Stimulated activated CD4-positive, alpha-beta T cell treated with anti-CD3 and anti-CD28 coated beads, Interleukin-1b, Interleukin-23, amount 100 ng/mL, for 24 hours (primary cell): ENCODE data around the gene ABTB2.

ENCODE experiments used
- DNase-seq, 4 experiments: peaks; one replicate each; pipeline ENCODE4 v3.0.0-alpha.2; 2020; ENCODE audit warnings: low read depth in 4 of 4, low spot score in 1 of 4

ABTB2 gene

DNA sequence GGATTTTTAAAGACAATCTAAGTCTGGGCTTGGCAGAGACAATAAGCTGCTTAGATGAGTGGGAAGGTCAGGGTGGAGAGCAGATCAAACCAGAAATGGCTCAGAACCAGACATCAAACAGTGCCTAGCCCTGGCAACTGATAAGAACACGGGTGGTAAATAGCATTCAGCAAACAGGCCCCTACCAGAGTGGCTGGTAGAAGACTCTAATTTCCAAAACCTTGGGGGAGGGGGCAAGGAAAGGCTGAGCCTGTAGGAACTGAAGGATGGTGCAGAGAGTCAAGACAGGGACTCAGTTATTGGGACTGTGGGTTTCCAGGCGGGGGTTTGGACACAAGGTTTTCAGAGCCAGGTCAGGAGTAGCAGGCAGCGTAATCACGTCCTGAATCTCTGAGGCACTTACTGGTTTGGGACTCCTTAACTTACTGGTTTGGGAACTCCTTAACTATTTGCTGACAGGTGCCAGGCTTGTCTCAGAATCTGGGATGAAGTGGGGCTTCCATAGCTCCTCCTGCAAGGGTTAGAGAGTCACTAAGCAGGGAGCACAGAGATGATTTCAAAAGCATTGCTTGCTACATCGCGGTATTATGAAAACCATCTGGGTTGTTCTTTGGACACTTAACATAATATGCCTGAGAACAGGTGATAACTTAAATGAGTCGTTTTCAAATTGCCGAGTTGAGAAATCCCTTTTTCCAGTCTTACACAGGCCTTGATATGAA lies 5.7 kb upstream of the ABTB2 start:
- no peak for DNase-seq

GRCh38 chr11:34360046-34360445 lies 2.2 kb upstream of the ABTB2 start:
- no peak for DNase-seq

GRCh38 chr11:34359548-34359891 lies 1.7 kb upstream of the ABTB2 start:
- no peak for DNase-seq

GRCh38 chr11:34358728-34359547 lies 1.1 kb upstream of the ABTB2 start:
- DNase-seq: peak; percentile 30 to 53 (median 47)

- peak in 1 of 4 experiments; percentile 15 for DNase-seq
Measured at GRCh38 chr11:34358258-34358727, 483 bp upstream of the ABTB2 start.

DNA sequence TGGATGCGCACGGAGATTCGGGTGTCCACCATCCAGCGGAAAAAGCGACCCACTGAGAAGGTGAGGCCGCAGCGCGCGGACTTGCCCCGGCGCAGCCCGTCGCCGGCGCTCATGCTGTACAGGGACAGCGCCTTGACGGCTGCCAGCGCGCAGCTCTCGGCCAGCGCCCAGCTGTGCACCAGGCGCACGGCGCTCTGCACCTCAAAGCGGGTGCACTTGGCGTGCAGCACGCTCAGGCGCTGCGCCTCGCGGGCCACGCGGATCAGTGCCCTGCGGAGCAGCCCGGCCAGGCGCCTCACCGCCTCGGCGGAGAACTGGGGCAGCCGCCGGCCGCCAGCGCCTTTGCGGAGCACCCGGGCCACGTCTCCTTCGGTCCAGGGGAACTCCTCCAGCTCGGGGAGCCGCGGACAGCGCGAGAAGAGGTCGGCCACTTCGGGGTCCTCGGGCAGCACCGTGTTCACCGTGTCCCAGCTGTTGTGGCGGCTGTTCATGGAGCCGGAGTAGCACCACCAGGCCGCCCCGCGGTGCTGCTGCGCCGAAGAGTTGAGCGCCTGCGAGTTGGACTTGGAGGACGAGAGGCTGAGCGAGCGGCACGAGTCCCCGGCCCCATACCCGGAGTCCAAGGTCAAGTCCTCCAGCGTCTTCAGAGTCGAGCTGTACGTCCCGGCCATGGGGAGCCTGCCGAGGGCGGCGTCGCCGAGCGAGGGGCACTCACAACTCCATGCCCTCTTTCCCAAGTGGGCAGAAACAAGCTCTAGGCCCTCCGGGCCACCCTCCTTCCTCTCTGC lies 703 bp downstream of the ABTB2 start:
- DNase-seq: peak in 3 of 4 experiments; percentile 23 to 30 (median 28)

GRCh38 chr11:34356576-34356912 lies 1.3 kb downstream of the ABTB2 start:
- DNase-seq: no peak

- DNase-seq: no peak
Measured at GRCh38 chr11:34356130-34356529, 1.7 kb downstream of the ABTB2 start.

GRCh38 chr11:34355726-34356125 lies 2.1 kb downstream of the ABTB2 start:
- no peak for DNase-seq

GRCh38 chr11:34354782-34355181 lies 3.0 kb downstream of the ABTB2 start:
- DNase-seq: no peak

GRCh38 chr11:34353881-34354280 lies 3.9 kb downstream of the ABTB2 start:
- DNase-seq: no peak

DNA sequence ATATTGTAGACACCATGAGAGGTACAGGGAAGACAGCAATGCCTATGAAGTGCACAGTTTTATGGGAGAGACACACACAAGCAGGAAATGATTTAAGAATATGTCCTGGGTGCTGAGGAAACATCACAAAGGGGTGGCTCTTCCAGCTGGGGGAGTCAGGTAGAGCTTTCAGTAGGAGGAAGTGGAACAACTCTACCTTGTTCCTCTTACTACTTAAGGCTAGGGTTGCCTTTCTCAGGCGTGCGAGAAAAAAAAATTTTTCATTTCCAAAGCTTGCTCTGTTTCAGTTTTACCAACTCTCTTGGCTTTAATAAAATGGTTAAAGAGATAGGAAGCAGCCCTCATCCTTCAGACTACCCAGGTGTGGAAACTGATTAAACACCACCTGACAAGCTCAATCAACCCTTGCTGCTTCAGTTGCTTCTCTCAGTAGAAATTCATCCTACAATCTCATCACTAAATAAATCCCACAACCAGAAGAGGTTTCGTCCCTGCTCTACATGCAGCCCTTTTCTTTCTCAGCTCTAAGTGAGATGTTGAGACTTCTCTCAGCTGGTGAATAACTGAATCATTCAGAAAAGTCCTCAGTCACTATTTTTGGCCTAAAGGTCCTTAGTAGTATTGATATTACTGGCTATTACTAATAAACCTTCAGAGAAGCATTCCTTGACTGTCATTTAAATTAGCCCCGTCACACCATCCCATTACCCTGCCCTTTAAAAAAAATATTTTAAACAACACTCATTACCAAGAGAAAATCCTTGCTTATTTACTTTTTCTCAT lies 5.9 kb downstream of the ABTB2 start:
- no peak for DNase-seq

DNA sequence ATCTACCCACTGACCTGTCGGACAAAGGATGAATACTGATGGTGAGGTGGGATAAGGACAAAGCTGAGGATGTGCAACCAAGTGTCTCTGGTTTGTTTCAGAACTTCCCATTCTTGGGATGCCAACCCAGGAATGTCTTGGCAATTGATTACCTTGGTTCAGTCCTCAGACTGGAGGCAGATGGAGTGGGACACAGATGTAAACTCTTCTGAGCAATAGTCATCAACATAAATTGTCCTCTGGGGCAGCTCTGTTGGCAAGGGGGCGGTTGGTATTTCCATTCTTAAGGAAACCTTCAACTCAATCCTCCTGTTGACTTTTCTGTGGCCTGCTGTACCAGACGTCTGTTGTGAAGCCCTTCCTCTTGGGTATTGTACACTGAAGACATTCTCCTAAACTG lies 6.8 kb downstream of the ABTB2 start:
- DNase-seq: no peak

- no peak for DNase-seq
Measured at GRCh38 chr11:34349882-34350281, 7.9 kb downstream of the ABTB2 start.

GRCh38 chr11:34348919-34349318 lies 8.9 kb downstream of the ABTB2 start:
- DNase-seq: no peak

DNA sequence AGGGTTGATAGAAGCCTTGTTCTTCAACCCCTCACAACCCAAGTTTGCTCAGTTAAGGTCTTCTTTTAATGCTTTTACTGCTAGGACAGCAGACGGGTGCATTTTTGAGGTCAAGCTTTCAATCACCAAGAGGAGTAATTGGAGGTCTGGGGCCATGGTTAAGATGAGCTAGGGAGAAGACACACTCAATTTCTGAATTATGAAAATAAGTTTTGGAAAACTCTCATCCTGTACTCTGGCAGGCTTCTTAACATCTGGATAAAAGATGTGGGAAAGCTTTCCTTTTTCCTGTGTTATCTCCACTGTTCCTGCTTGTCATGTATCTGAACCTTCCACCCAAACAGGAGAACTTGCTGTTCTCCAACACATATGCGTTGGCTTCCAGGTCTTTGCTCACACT lies 9.7 kb downstream of the ABTB2 start:
- no peak for DNase-seq

DNA sequence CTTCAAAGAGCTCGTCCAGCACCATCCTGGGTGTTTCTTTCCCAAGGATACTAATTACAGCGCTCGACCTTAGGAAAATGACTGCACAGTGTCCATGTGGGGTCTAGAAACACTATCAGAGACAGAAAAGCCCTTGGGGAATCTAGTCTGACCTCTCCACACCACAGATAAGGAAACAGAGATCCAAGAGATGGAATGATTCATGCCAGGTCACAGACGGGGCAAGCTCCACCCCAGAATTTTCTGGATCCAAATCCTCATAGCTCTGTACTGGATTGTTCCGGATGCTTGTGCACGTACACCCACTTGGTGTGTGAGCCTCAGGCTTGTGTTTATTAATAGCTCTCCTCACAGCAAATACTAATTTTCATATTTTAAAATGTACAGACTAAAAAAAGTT lies 11.3 kb downstream of the ABTB2 start:
- DNase-seq: no peak

- no peak for DNase-seq
Measured at GRCh38 chr11:34345991-34346480, 11.8 kb downstream of the ABTB2 start.

DNA sequence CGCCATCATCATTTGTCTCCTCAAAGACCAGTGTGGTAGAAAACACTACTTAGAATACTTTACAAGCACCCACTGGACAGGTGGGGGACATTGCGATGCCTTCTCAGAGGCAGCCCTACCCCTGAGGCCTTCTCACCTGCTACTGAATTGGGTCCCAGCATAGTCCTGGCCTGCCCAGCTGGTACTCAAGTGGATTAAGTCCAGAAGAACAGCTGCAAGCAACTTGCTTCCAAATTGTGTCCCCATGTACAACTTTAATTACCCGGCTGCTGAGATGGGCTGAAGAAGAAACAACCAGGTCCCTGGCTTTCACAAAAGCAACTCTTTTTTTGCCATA lies 12.3 kb downstream of the ABTB2 start:
- no peak for DNase-seq

- DNase-seq: no peak
Measured at GRCh38 chr11:34344768-34345539, 12.9 kb downstream of the ABTB2 start.
